ENCODE results near the gene IL18BP. TPM values are rescaled to one million over a fixed set of nuclear protein-coding genes. Genes with fewer than 3 reads are reported as not detected.

The IL18BP gene
- total and polyA plus RNA-seq, 2 of the 13 experiments (the other 11 are each of a cell fraction or from before 2014, with no cell fraction given), result 4.1 to 12.8 TPM

DNA sequence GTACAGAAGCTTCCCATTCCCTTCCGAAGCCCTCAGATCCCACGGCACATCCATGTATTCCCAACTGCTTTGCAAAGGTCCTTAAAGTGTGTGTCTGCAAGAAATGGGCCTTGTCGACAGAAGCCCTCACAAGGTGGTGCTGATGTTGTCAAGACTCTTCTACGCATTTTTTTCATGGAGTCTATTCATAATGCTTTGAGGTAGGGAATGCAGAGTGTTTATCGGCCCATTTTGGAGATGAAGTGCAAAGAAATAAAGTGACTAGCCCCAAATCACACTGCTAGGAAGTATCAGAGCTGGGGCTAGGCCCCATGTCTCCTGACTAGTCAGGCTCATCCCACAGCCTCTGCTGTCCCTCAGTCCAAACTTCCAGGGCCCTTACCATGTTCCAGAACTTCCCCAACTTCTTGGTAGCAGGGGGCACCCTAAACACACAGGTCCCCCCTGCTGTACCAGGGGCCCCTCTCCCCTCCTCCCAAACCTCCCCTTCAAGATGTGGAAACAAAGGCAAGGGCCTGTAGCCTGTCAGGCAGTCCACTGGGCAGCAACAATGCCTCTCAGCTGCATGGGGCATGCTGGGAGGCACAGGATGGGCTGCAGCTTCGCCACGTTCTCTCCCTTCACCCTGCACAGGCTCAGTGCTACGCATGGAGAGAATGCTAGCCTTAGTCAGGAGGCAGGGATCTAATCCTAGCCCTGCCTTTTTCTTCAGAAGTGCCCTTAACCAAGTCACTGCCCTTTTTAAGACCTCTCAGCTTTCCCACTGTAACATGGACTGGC, 7.8 kb downstream of the IL18BP start:
- TF ChIP-seq POLR2A (IDR thresholded peaks at IDR 0.05; ENCODE audit: insufficient read depth in 1 of 2, low read depth in 2 of 2, low read length in 2 of 2), result peak in 1 of 2 experiments; percentile 39; a peak in 1 of 4 replicates
- TF ChIP-seq ELF1 (CRISPR knock-in tag; IDR thresholded peaks at IDR 0.05), result no peak
- peak; percentile 11 for TF ChIP-seq AGO2 (optimal IDR thresholded peaks at IDR 0.05; ENCODE audit: low read depth, low read length)
- TF ChIP-seq RBM22 (optimal IDR thresholded peaks at IDR 0.05; ENCODE audit: low read length), result peak; percentile 59
- TF ChIP-seq HOXA5 (CRISPR knock-in tag; IDR thresholded peaks at IDR 0.05), result no peak
- peak; percentile 32; the same call in 1 of the 2 replicates for TF ChIP-seq MTA1 (CRISPR knock-in tag; IDR thresholded peaks at IDR 0.05; ENCODE audit: borderline replicate concordance)
- H3K27ac ChIP-seq (ENCODE audit: extremely low read length, insufficient read depth, low read length), result no peak overlapping the region
- peaks cover 61 to 94% of the 10 kb centered on the region in 2 experiments for H3K36me3 ChIP-seq (replicated peaks in 1 of 2; ENCODE audit: control insufficient read depth in 1 of 2, insufficient read depth in 2 of 2, low read length in 2 of 2)
- H3K4me2 ChIP-seq (ENCODE audit: low read depth, low read length), result no peak overlapping the region
- POLR2A ChIA-PET, result interaction anchor here (0.6 kb wide), 1 partner anchor 55 kb away, joined by 5 read pairs; no protein-coding TSS in a partner anchor
- no TSS peak for BruUV-seq (replicated peaks)
- no peak overlapping the region for H2AFZ ChIP-seq (ENCODE audit: low read length)
- no peaks in the 10 kb centered on the region for H4K20me1 ChIP-seq (ENCODE audit: insufficient read depth, low read length)
- FAIRE-seq (no peak), ATAC-seq (no peak), DNase-seq (ENCODE audit: low spot score) (no peak)
- no peaks in the 10 kb centered on the region for H3K4me1 ChIP-seq (ENCODE audit: insufficient read depth, low read length)
- no peaks in the 10 kb centered on the region for H3K9me3 ChIP-seq (ENCODE audit: low read length)
- no peaks in the 10 kb centered on the region for H3K27me3 ChIP-seq (ENCODE audit: control insufficient read depth in 1 of 2, insufficient read depth in 2 of 2, low read length in 2 of 2)
- intact Hi-C loops (cut with micrococcal nuclease; ENCODE audit: unreplicated experiment) (no loop called here), in situ Hi-C loops (cut with HindIII; ENCODE audit: extremely low pct_ligation_motif_present, low pct_unique_long_range_greater_than_20kb) (no loop called here)
- H3K9ac ChIP-seq (ENCODE audit: insufficient read depth, low read depth, low read length), result no peak overlapping the region
- 99% methylated on average over 8 of the region's 8 CpGs for WGBS (ENCODE audit: low lambda C conversion rate)
- H3K79me2 ChIP-seq (ENCODE audit: insufficient read depth, low read length), result no peaks in the 10 kb centered on the region
- CTCF ChIA-PET (ENCODE audit: low intra/inter-chr PET ratio, low total read pairs), result no interaction called here
- H3K4me3 ChIP-seq (replicated peaks in 1 of 3; ENCODE audit: insufficient read depth in 1 of 3, low read depth in 2 of 3, low read length in 3 of 3), result no peak overlapping the region

DNA sequence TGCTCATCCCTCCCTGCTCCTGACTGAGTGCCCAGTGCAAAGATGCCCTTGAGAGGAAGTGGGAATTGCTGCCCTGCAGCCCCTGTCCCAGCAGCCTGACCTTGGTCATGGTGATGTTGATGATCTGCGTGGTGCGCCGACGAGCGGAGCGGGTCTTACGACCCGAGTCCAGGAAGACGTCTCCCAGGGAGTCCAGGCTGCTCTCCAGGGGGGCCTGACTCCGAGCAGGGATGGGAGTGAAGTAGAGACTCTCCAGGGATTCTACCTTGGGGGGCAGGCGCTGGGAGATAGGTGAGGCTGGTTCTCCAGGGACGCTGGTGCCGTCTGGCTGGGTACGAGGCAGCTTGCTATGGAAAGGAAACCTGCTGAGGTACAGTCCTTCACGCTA, 8.4 kb downstream of the IL18BP start:
- H3K9ac ChIP-seq (ENCODE audit: insufficient read depth, low read depth, low read length), result no peak overlapping the region
- H4K20me1 ChIP-seq (ENCODE audit: insufficient read depth, low read length), result no peaks in the 10 kb centered on the region
- POLR2A ChIA-PET, result interaction anchor here (0.6 kb wide), 1 partner anchor 54 kb away, joined by 5 read pairs; no protein-coding TSS in a partner anchor
- no TSS peak for BruUV-seq (replicated peaks)
- no peaks in the 10 kb centered on the region for H3K79me2 ChIP-seq (ENCODE audit: insufficient read depth, low read length)
- ATAC-seq (no peak), FAIRE-seq (no peak), DNase-seq (ENCODE audit: low spot score) (no peak)
- H3K27me3 ChIP-seq (ENCODE audit: control insufficient read depth in 1 of 2, insufficient read depth in 2 of 2, low read length in 2 of 2), result no peaks in the 10 kb centered on the region
- no peak overlapping the region for H3K27ac ChIP-seq (ENCODE audit: extremely low read length, insufficient read depth, low read length)
- intact Hi-C loops (cut with micrococcal nuclease; ENCODE audit: unreplicated experiment), result no loop called here
- H3K4me3 ChIP-seq (replicated peaks in 1 of 3; ENCODE audit: insufficient read depth in 1 of 3, low read depth in 2 of 3, low read length in 3 of 3), result no peak overlapping the region
- H2AFZ ChIP-seq (ENCODE audit: low read length), result no peak overlapping the region
- in situ Hi-C loops (cut with HindIII; ENCODE audit: extremely low pct_ligation_motif_present, low pct_unique_long_range_greater_than_20kb), result no loop called here
- CTCF ChIA-PET (ENCODE audit: low intra/inter-chr PET ratio, low total read pairs), result no interaction called here
- peaks cover 62 to 98% of the 10 kb centered on the region in 2 experiments for H3K36me3 ChIP-seq (replicated peaks in 1 of 2; ENCODE audit: control insufficient read depth in 1 of 2, insufficient read depth in 2 of 2, low read length in 2 of 2)
- no peak overlapping the region for H3K4me2 ChIP-seq (ENCODE audit: low read depth, low read length)
- WGBS (ENCODE audit: low lambda C conversion rate), result 98% methylated on average over 15 of the region's 15 CpGs
- TF ChIP-seq GFI1 (CRISPR knock-in tag; IDR thresholded peaks at IDR 0.05; ENCODE audit: borderline replicate concordance) (no peak), AGO2 (optimal IDR thresholded peaks at IDR 0.05; ENCODE audit: low read depth, low read length) (peak; percentile 59), POLR2A (IDR thresholded peaks at IDR 0.05; ENCODE audit: insufficient read depth in 1 of 2, low read depth in 2 of 2, low read length in 2 of 2) (peak in 1 of 2 experiments; percentile 23; a peak in 1 of 4 replicates), MED8 (CRISPR knock-in tag; IDR thresholded peaks at IDR 0.05; ENCODE audit: insufficient replicate concordance) (no peak), BCL6 (CRISPR knock-in tag; IDR thresholded peaks at IDR 0.05) (no peak), RBM22 (optimal IDR thresholded peaks at IDR 0.05; ENCODE audit: low read length) (peak; percentile 10), AGO1 (IDR thresholded peaks at IDR 0.05; ENCODE audit: low read depth, low read length, poor library complexity, severe bottlenecking) (peak; percentile 55)
- no peaks in the 10 kb centered on the region for H3K9me3 ChIP-seq (ENCODE audit: low read length)
- H3K4me1 ChIP-seq (ENCODE audit: insufficient read depth, low read length), result no peaks in the 10 kb centered on the region
